Activated naive CD8-positive, alpha-beta T cell treated with anti-CD3 and anti-CD28 coated beads for 36 hours (primary cell): ENCODE results near the gene PPP1R9A. TPM values are rescaled to one million over a fixed set of nuclear protein-coding genes. Genes with fewer than 3 reads are reported as not detected.

ENCODE experiments used
- DNase-seq: peaks from one replicate; pipeline ENCODE4 v3.0.0; 2021
- H3K27ac Mint-ChIP-seq: one replicate; pipeline ENCODE4 v1.8.0; 2022; ENCODE audit warnings: mild to moderate bottlenecking, moderate library complexity, mixed read lengths
- H3K27me3 Mint-ChIP-seq: one replicate; pipeline ENCODE4 v1.8.0; 2022; ENCODE audit warnings: mild to moderate bottlenecking, mixed read lengths
- H3K36me3 Mint-ChIP-seq: one replicate; pipeline ENCODE4 v1.8.0; 2021; ENCODE audit warnings: mild to moderate bottlenecking, mixed read lengths
- H3K4me1 Mint-ChIP-seq: one replicate; pipeline ENCODE4 v1.8.0; 2021; ENCODE audit warnings: mixed read lengths
- H3K4me3 Mint-ChIP-seq: one replicate; pipeline ENCODE4 v1.8.0; 2022; ENCODE audit warnings: mild to moderate bottlenecking, moderate library complexity, mixed read lengths
- H3K9me3 Mint-ChIP-seq: one replicate; pipeline ENCODE4 v1.8.0; 2022; ENCODE audit warnings: mixed read lengths
- total RNA-seq, 2 experiments: library from RNA; stranded (reverse); gene quantifications; one replicate each; pipeline ENCODE4 v1.2.3, GENCODE V29; 2021

The PPP1R9A gene
- total RNA-seq, 2 experiments from 2014 or later, result 0.08 to 0.16 TPM

- peaks cover 10% of the 10 kb centered on the region for H3K27me3 Mint-ChIP-seq
- no peak for DNase-seq
- no peaks in the 10 kb centered on the region for H3K9me3 Mint-ChIP-seq
- H3K4me3 Mint-ChIP-seq, result no peak overlapping the region
- no peaks in the 10 kb centered on the region for H3K4me1 Mint-ChIP-seq
- H3K27ac Mint-ChIP-seq, result no peak overlapping the region
- no peaks in the 10 kb centered on the region for H3K36me3 Mint-ChIP-seq
These were observed 292.6 kb downstream of the PPP1R9A start for GRCh38 chr7:95199779-95200558.

- Mint-ChIP-seq H3K9me3 (no peaks in the 10 kb centered on the region), H3K4me3 (no peak overlapping the region), H3K4me1 (no peaks in the 10 kb centered on the region), H3K27me3 (peaks cover 6% of the 10 kb centered on the region), H3K27ac (no peak overlapping the region), H3K36me3 (no peaks in the 10 kb centered on the region)
- DNase-seq, result no peak
These were observed 293.3 kb downstream of the PPP1R9A start for GRCh38 chr7:95200741-95201140.

GRCh38 chr7:95201727-95202126 is 294.3 kb downstream of the PPP1R9A start:
- Mint-ChIP-seq H3K9me3 (no peaks in the 10 kb centered on the region), H3K4me3 (no peak overlapping the region), H3K27ac (no peak overlapping the region), H3K4me1 (no peaks in the 10 kb centered on the region), H3K27me3 (peaks cover 6% of the 10 kb centered on the region), H3K36me3 (no peaks in the 10 kb centered on the region)
- DNase-seq, result no peak

- Mint-ChIP-seq H3K36me3 (no peaks in the 10 kb centered on the region), H3K27me3 (peaks cover 16% of the 10 kb centered on the region), H3K27ac (no peak overlapping the region), H3K4me1 (no peaks in the 10 kb centered on the region), H3K4me3 (no peak overlapping the region), H3K9me3 (no peaks in the 10 kb centered on the region)
- DNase-seq, result no peak
These were observed 297.2 kb downstream of the PPP1R9A start for GRCh38 chr7:95204618-95205017.

GRCh38 chr7:95205665-95206225 is 298.4 kb downstream of the PPP1R9A start:
- H3K27ac Mint-ChIP-seq, result no peak overlapping the region
- DNase-seq, result no peak
- no peaks in the 10 kb centered on the region for H3K9me3 Mint-ChIP-seq
- no peak overlapping the region for H3K4me3 Mint-ChIP-seq
- no peaks in the 10 kb centered on the region for H3K36me3 Mint-ChIP-seq
- H3K27me3 Mint-ChIP-seq, result peaks cover 18% of the 10 kb centered on the region
- H3K4me1 Mint-ChIP-seq, result no peaks in the 10 kb centered on the region

- no peaks in the 10 kb centered on the region for H3K9me3 Mint-ChIP-seq
- H3K36me3 Mint-ChIP-seq, result no peaks in the 10 kb centered on the region
- no peak for DNase-seq
- no peaks in the 10 kb centered on the region for H3K4me1 Mint-ChIP-seq
- peaks cover 19% of the 10 kb centered on the region for H3K27me3 Mint-ChIP-seq
- H3K4me3 Mint-ChIP-seq, result no peak overlapping the region
- no peak overlapping the region for H3K27ac Mint-ChIP-seq
These were observed 301.9 kb downstream of the PPP1R9A start for GRCh38 chr7:95209276-95209675.

GRCh38 chr7:95209788-95210187 is 302.4 kb downstream of the PPP1R9A start:
- Mint-ChIP-seq H3K36me3 (no peaks in the 10 kb centered on the region), H3K9me3 (no peaks in the 10 kb centered on the region)

GRCh38 chr7:95213148-95213547 is 305.8 kb downstream of the PPP1R9A start:
- Mint-ChIP-seq H3K27me3 (peaks cover 10% of the 10 kb centered on the region), H3K4me1 (no peaks in the 10 kb centered on the region), H3K9me3 (no peaks in the 10 kb centered on the region), H3K36me3 (no peaks in the 10 kb centered on the region), H3K4me3 (no peak overlapping the region), H3K27ac (no peak overlapping the region)
- no peak for DNase-seq

More at GRCh38 chr7:95209788-95210187, 302.4 kb downstream of the PPP1R9A start:
- no peaks in the 10 kb centered on the region for H3K4me1 Mint-ChIP-seq
- no peak overlapping the region for H3K4me3 Mint-ChIP-seq
- DNase-seq, result no peak
- no peak overlapping the region for H3K27ac Mint-ChIP-seq
- H3K27me3 Mint-ChIP-seq, result peaks cover 15% of the 10 kb centered on the region

- Mint-ChIP-seq H3K4me1 (no peaks in the 10 kb centered on the region), H3K27me3 (peaks cover 7% of the 10 kb centered on the region), H3K4me3 (no peak overlapping the region)
These were observed 306.6 kb downstream of the PPP1R9A start for GRCh38 chr7:95213809-95214492.

GRCh38 chr7:95219721-95220120 is 312.3 kb downstream of the PPP1R9A start:
- Mint-ChIP-seq H3K36me3 (no peaks in the 10 kb centered on the region), H3K4me3 (no peak overlapping the region), H3K9me3 (peaks cover 2% of the 10 kb centered on the region), H3K27me3 (peaks cover 14% of the 10 kb centered on the region), H3K27ac (no peak overlapping the region), H3K4me1 (no peaks in the 10 kb centered on the region)
- DNase-seq, result no peak

More at GRCh38 chr7:95213809-95214492, 306.6 kb downstream of the PPP1R9A start:
- DNase-seq, result no peak
- no peak overlapping the region for H3K27ac Mint-ChIP-seq
- no peaks in the 10 kb centered on the region for H3K36me3 Mint-ChIP-seq
- no peaks in the 10 kb centered on the region for H3K9me3 Mint-ChIP-seq

- Mint-ChIP-seq H3K9me3 (peaks cover 2% of the 10 kb centered on the region), H3K27ac (no peak overlapping the region), H3K4me3 (no peak overlapping the region), H3K27me3 (peaks cover 14% of the 10 kb centered on the region), H3K36me3 (no peaks in the 10 kb centered on the region), H3K4me1 (no peaks in the 10 kb centered on the region)
- DNase-seq, result no peak
These were observed 312.9 kb downstream of the PPP1R9A start for GRCh38 chr7:95220328-95220727.

- H3K27me3 Mint-ChIP-seq, result peaks cover 16% of the 10 kb centered on the region
- H3K4me3 Mint-ChIP-seq, result no peak overlapping the region
- H3K4me1 Mint-ChIP-seq, result no peaks in the 10 kb centered on the region
- no peak for DNase-seq
- no peak overlapping the region for H3K27ac Mint-ChIP-seq
- no peaks in the 10 kb centered on the region for H3K9me3 Mint-ChIP-seq
- H3K36me3 Mint-ChIP-seq, result no peaks in the 10 kb centered on the region
These were observed 317.9 kb downstream of the PPP1R9A start for GRCh38 chr7:95225301-95225700.

GRCh38 chr7:95229301-95229700 is 321.9 kb downstream of the PPP1R9A start:
- Mint-ChIP-seq H3K27me3 (peaks cover 6% of the 10 kb centered on the region), H3K4me1 (no peaks in the 10 kb centered on the region), H3K9me3 (peaks cover 1% of the 10 kb centered on the region), H3K36me3 (no peaks in the 10 kb centered on the region), H3K27ac (no peak overlapping the region), H3K4me3 (no peak overlapping the region)
- no peak for DNase-seq

- H3K36me3 Mint-ChIP-seq, result no peaks in the 10 kb centered on the region
- no peaks in the 10 kb centered on the region for H3K9me3 Mint-ChIP-seq
- H3K4me1 Mint-ChIP-seq, result no peaks in the 10 kb centered on the region
- no peak for DNase-seq
- no peak overlapping the region for H3K27ac Mint-ChIP-seq
- no peak overlapping the region for H3K4me3 Mint-ChIP-seq
- peaks cover 4% of the 10 kb centered on the region for H3K27me3 Mint-ChIP-seq
These were observed 331.0 kb downstream of the PPP1R9A start for GRCh38 chr7:95238252-95238943.

GRCh38 chr7:95240921-95241320 is 333.5 kb downstream of the PPP1R9A start:
- Mint-ChIP-seq H3K27me3 (peaks cover 4% of the 10 kb centered on the region), H3K4me3 (no peak overlapping the region), H3K27ac (no peak overlapping the region), H3K36me3 (no peaks in the 10 kb centered on the region), H3K4me1 (no peaks in the 10 kb centered on the region), H3K9me3 (no peaks in the 10 kb centered on the region)
- no peak for DNase-seq
